G401 (cell line): ENCODE measurements around the gene HKDC1. TPM values are rescaled to one million over a fixed set of nuclear protein-coding genes. Genes with fewer than 3 reads are reported as not detected.

ENCODE experiments used
- DNase-seq: peaks from one replicate; pipeline ENCODE4 v3.0.0-alpha.2; 2015; ENCODE audit warnings: low spot score
- in situ Hi-C: cut with HindIII; loops from 2 replicates; pipeline ENCODE4 v1.10.0; 2016; ENCODE audit warnings: low sequenced_read_pairs, mixed read lengths
- total RNA-seq: library from RNA; depleted of rRNA; stranded (reverse); fragments of >200 nt; shearing (Covaris generic); gene quantifications from 2 replicates; pipeline ENCODE4 v1.2.3, GENCODE V29; 2014; rRNA removed

HKDC1 gene
- total RNA-seq, 1 experiment from 2014 or later, result 2.8 TPM

GRCh38 chr10:69312528-69312927 lies 92.4 kb downstream of the HKDC1 start:
- DNase-seq, result no peak
- in situ Hi-C loops, result no loop called here

GRCh38 chr10:69315100-69315542 lies 95.0 kb downstream of the HKDC1 start:
- no peak for DNase-seq
- in situ Hi-C loops, result no loop called here

- in situ Hi-C loops, result no loop called here
- DNase-seq, result no peak
Measured at GRCh38 chr10:69315610-69316312, 95.6 kb downstream of the HKDC1 start.

- in situ Hi-C loops, result no loop called here
- DNase-seq, result no peak
Measured at GRCh38 chr10:69316313-69317059, 96.4 kb downstream of the HKDC1 start.

Other genes with a start within 250 kb of the HKDC1 start
- 23.6 and 35.4 TPM in 2 replicates for gene KIFBP, start 231.5 kb upstream of the HKDC1 start, total RNA-seq
- gene SRGN, start 132.2 kb upstream of the HKDC1 start, total RNA-seq, result 0.34 and 0.43 TPM in 2 replicates
- 23.9 and 29.7 TPM in 2 replicates for gene VPS26A, start 96.2 kb upstream of the HKDC1 start, total RNA-seq
- 22.2 and 47.0 TPM in 2 replicates for gene SUPV3L1, start 40.1 kb upstream of the HKDC1 start, total RNA-seq
- 47.4 and 52.3 TPM in 2 replicates for gene HK1, start 58.2 kb downstream of the HKDC1 start, total RNA-seq
- gene TACR2, start 196.6 kb downstream of the HKDC1 start, total RNA-seq, result not detected in 2 replicates
- 10.2 and 14.6 TPM in 2 replicates for gene TSPAN15, start 231.1 kb downstream of the HKDC1 start, total RNA-seq